GM12878 (cell line): ENCODE measurements around the gene SLC26A1. TPM values are rescaled to one million over a fixed set of nuclear protein-coding genes. Genes with fewer than 3 reads are reported as not detected.

ENCODE experiments used
- ATAC-seq: fragments of 200-7000 bp; cut with Tn5 transposase; 3 replicates; pipeline ENCODE4 v1.9.1; 2020; ENCODE audit warnings: mild to moderate bottlenecking, moderate library complexity
- BruUV-seq: library from RNA; stranded (reverse); fragments of 400-500 nt; replicated peaks from 2 replicates; lab custom pipeline; 2021; lab: Mats Ljungman, UMichigan
- CTCF ChIA-PET: fragments of 300-600 bp; sonication (Branson Sonifier 250); formaldehyde crosslinking; extraction: SDS; loops from one replicate; lab custom pipeline; 2021; ENCODE audit warnings: inconsistent platforms; lab: Yijun Ruan, JAX
- POLR2A ChIA-PET: fragments of 350-600 bp; formaldehyde crosslinking; extraction: SDS; loops from one replicate; lab custom pipeline; 2021; ENCODE audit warnings: inconsistent platforms; lab: Charles Lee
- RAD21 ChIA-PET: fragments of 300-600 bp; sonication (Branson Sonifier 250); formaldehyde crosslinking; loops from one replicate; lab custom pipeline; 2023; ENCODE audit warnings: antibody characterized with exemption; ENCODE audit not compliant: unreplicated experiment; lab: Charles Lee
- SMC1A ChIA-PET: fragments of 300-600 bp; sonication (Branson Sonifier 250); formaldehyde crosslinking; loops from one replicate; lab custom pipeline; 2023; ENCODE audit not compliant: unreplicated experiment, uncharacterized antibody; lab: Charles Lee
- DNase-seq: peaks from one replicate; pipeline ENCODE4 v3.0.0-alpha.2; 2011; ENCODE audit warnings: low read depth, low spot score
- FAIRE-seq: peaks from 3 replicates; lab custom pipeline; 2011; peaks lifted over from hg19 to GRCh38; lab: Jason Lieb, UNC
- H2AFZ ChIP-seq: 2 replicates; pipeline ENCODE4 v1.6.0; 2011; ENCODE audit warnings: low read depth, low read length, control low read depth; ENCODE audit not compliant: control insufficient read depth
- H3K27ac ChIP-seq: 2 replicates; pipeline ENCODE4 v1.5.1; 2011; ENCODE audit warnings: control low read depth; ENCODE audit not compliant: control insufficient read depth, insufficient read depth
- H3K27me3 ChIP-seq, 2 experiments: replicated peaks in 1 of 2; 2 replicates each; pipeline versions ENCODE4 v1.6.0 to v1.6.1; 2011; ENCODE audit warnings: low read length in 1 of 2; ENCODE audit not compliant: control insufficient read depth in 2 of 2, insufficient read depth in 2 of 2
- H3K36me3 ChIP-seq, 2 experiments: 2 replicates each; pipeline ENCODE4 v1.5.1; 2011; ENCODE audit warnings: low read length in 1 of 2; ENCODE audit not compliant: control insufficient read depth in 2 of 2, insufficient read depth in 2 of 2
- H3K4me1 ChIP-seq: 2 replicates; pipeline ENCODE4 v1.6.1; 2011; ENCODE audit warnings: mild to moderate bottlenecking, low read length, moderate library complexity, mixed read lengths; ENCODE audit not compliant: control insufficient read depth, insufficient read depth
- H3K4me2 ChIP-seq: 2 replicates; pipeline ENCODE4 v1.6.0; 2011; ENCODE audit warnings: control low read depth; ENCODE audit not compliant: control insufficient read depth, insufficient read depth
- H3K4me3 ChIP-seq: fragments of 200-600 bp; sonication (generic); 2 replicates; pipeline ENCODE4 v1.5.1; 2016
- H3K79me2 ChIP-seq: 2 replicates; pipeline ENCODE4 v1.6.0; 2011; ENCODE audit warnings: low read length; ENCODE audit not compliant: control insufficient read depth, insufficient read depth
- H3K9ac ChIP-seq: 2 replicates; pipeline ENCODE4 v1.8.0; 2011; ENCODE audit warnings: low read length, control low read depth, mixed read lengths; ENCODE audit not compliant: control insufficient read depth, insufficient read depth
- H3K9me3 ChIP-seq: replicated peaks from 3 replicates; pipeline ENCODE4 v1.5.1; 2011; ENCODE audit warnings: mild to moderate bottlenecking, low read length; ENCODE audit not compliant: control insufficient read depth, insufficient read depth
- H4K20me1 ChIP-seq: 2 replicates; pipeline ENCODE4 v1.6.0; 2011; ENCODE audit not compliant: control insufficient read depth, insufficient read depth
- MYC ChIP-seq: IDR thresholded peaks from 2 replicates; pipeline ENCODE4 v1.6.1; 2011; ENCODE audit warnings: mild to moderate bottlenecking, low read length, moderate library complexity, inconsistent platforms; ENCODE audit not compliant: insufficient read depth, insufficient replicate concordance, insufficient read length, severe bottlenecking
- WGBS: methylation state at CpG from one replicate; pipeline ENCODE4 v1.1.6; 2016; ENCODE audit warnings: low lambda C conversion rate; ENCODE audit not compliant: insufficient replicate concordance, insufficient coverage; ENCODE audit errors: missing lambda C conversion rate; 5-methylcytosine and 5-hydroxymethylcytosine counted together
- in situ Hi-C: fragments of 300-500 bp; cut with MboI; formaldehyde crosslinking; loops from 9 replicates; pipeline ENCODE4 v1.14.3; 2018; ENCODE audit warnings: mixed read lengths
- intact Hi-C: fragments of 100-400 bp; cut with micrococcal nuclease; formaldehyde crosslinking; loops from one replicate; pipeline ENCODE4 v1.14.2; 2022; ENCODE audit not compliant: unreplicated experiment
- polyA plus RNA-seq, 11 experiments: library from polyadenylated mRNA; depleted of rRNA in 4 of 11; unstranded in 6 of 11; stranded (reverse) in 5 of 11; fragments of >200 nt; fragmentation: Nextera tagmentation in 4 of 11; fragmentation: Illumina TruSeq in 1 of 11; extraction: Ambion mirVana in 4 of 11; extraction: Trizol in 1 of 11; gene quantifications; 1 replicate in 1 of 11; 2 replicates in 10 of 11; pipeline versions ENCODE4 v1.2.1 to v1.2.3, GENCODE V29; 2011 to 2016; ENCODE audit warnings: inconsistent platforms in 2 of 11, missing spikeins in 2 of 11, low read depth in 1 of 11
- total RNA-seq, 4 experiments: library from RNA; depleted of rRNA in 3 of 4; stranded (reverse); fragments of >200 nt in 3 of 4; fragmentation: Illumina TruSeq in 1 of 4; extraction: Trizol in 1 of 4; gene quantifications; 2 replicates each; pipeline versions ENCODE4 v1.2.1 to v1.2.3, GENCODE V29; 2013 to 2021
- TF ChIP-seq, protein P1 (sequence below): IDR thresholded peaks from 2 replicates; pipeline ENCODE4 v1.6.1; 2012; ENCODE audit warnings: low read depth, low read length, improper control_type of control experiment
- TF ChIP-seq, protein P2 (sequence below), 3 experiments: IDR thresholded peaks in 2 of 3; conservative IDR thresholded peaks in 1 of 3; 2 replicates each; pipeline ENCODE4 v1.5.1; 2011; ENCODE audit warnings: low read depth in 3 of 3, low read length in 3 of 3, mild to moderate bottlenecking in 3 of 3, control low read depth in 2 of 3, moderate library complexity in 2 of 3, inconsistent platforms in 1 of 3, mixed read lengths in 1 of 3; ENCODE audit not compliant: control insufficient read depth in 2 of 3, insufficient read depth in 1 of 3; ENCODE audit errors: extremely low read depth in 1 of 3
- TF ChIP-seq, protein P3 (sequence below): fragments of 450-650 bp; IDR thresholded peaks from 2 replicates; pipeline ENCODE4 v1.6.1; 2016; ENCODE audit warnings: mild to moderate bottlenecking, moderate library complexity, borderline replicate concordance

The SLC26A1 gene
- total and polyA plus RNA-seq, 10 of the 15 experiments (the other 5 are each of a cell fraction or from before 2014, with no cell fraction given), result 0.05 to 0.96 (median 0.28) TPM; not detected in 5

DNA sequence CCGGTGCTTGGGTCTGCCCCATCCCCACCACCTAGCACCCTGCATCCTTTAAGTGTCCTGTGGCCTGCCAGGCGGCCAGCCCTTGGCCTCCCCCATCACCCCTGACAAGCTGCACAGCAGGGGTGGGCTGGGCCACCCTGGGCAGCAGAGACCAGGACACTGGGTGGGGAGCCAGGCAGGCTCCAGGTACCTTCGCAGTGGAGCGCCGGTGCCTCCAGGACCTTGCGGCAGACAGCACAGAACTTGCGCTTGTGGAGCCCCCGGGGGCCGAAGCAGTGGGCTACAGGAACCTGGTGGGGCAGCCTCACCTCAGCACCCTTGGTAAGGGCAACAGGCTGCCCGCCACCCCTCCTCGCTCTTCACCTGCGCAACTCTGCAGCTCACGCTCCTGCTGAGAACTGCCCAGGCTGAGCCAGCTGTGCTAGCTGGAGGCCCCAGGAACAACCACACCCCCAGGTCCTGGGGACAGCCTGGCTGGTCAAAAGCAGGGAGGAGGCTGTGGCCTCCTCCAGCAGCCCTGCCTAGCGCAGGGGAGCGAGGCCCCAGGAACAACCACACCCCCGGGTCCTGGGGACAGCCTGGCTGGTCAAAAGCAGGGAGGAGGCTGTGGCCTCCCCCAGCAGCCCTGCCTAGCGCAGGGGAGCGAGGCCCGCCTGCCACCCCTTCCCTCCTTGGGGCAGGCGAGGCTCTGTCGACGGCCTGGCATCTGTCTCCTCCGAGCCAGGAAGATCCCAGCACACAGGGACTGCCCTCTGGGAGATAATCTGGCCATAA is 24.4 kb downstream of the SLC26A1 start:
- H3K27ac ChIP-seq, result no peak overlapping the region
- no TSS peak for BruUV-seq
- DNase-seq, result no peak
- H3K4me1 ChIP-seq, result peaks cover 5% of the 10 kb centered on the region; the same call in 1 of the 2 replicates
- no peaks in the 10 kb centered on the region for H3K36me3 ChIP-seq
- TF ChIP-seq, protein P1, sequence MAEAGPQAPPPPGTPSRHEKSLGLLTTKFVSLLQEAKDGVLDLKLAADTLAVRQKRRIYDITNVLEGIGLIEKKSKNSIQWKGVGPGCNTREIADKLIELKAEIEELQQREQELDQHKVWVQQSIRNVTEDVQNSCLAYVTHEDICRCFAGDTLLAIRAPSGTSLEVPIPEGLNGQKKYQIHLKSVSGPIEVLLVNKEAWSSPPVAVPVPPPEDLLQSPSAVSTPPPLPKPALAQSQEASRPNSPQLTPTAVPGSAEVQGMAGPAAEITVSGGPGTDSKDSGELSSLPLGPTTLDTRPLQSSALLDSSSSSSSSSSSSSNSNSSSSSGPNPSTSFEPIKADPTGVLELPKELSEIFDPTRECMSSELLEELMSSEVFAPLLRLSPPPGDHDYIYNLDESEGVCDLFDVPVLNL, result no peak
- TF ChIP-seq, protein P2, sequence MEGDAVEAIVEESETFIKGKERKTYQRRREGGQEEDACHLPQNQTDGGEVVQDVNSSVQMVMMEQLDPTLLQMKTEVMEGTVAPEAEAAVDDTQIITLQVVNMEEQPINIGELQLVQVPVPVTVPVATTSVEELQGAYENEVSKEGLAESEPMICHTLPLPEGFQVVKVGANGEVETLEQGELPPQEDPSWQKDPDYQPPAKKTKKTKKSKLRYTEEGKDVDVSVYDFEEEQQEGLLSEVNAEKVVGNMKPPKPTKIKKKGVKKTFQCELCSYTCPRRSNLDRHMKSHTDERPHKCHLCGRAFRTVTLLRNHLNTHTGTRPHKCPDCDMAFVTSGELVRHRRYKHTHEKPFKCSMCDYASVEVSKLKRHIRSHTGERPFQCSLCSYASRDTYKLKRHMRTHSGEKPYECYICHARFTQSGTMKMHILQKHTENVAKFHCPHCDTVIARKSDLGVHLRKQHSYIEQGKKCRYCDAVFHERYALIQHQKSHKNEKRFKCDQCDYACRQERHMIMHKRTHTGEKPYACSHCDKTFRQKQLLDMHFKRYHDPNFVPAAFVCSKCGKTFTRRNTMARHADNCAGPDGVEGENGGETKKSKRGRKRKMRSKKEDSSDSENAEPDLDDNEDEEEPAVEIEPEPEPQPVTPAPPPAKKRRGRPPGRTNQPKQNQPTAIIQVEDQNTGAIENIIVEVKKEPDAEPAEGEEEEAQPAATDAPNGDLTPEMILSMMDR (IDR thresholded peaks at IDR 0.05 in 2 of 3, conservative IDR thresholded peaks at IDR 0.05 in 1 of 3; ENCODE audit: control insufficient read depth in 2 of 3, extremely low read depth in 1 of 3, insufficient read depth in 1 of 3, low read depth in 3 of 3, low read length in 3 of 3), result no peak
- TF ChIP-seq, protein P3, sequence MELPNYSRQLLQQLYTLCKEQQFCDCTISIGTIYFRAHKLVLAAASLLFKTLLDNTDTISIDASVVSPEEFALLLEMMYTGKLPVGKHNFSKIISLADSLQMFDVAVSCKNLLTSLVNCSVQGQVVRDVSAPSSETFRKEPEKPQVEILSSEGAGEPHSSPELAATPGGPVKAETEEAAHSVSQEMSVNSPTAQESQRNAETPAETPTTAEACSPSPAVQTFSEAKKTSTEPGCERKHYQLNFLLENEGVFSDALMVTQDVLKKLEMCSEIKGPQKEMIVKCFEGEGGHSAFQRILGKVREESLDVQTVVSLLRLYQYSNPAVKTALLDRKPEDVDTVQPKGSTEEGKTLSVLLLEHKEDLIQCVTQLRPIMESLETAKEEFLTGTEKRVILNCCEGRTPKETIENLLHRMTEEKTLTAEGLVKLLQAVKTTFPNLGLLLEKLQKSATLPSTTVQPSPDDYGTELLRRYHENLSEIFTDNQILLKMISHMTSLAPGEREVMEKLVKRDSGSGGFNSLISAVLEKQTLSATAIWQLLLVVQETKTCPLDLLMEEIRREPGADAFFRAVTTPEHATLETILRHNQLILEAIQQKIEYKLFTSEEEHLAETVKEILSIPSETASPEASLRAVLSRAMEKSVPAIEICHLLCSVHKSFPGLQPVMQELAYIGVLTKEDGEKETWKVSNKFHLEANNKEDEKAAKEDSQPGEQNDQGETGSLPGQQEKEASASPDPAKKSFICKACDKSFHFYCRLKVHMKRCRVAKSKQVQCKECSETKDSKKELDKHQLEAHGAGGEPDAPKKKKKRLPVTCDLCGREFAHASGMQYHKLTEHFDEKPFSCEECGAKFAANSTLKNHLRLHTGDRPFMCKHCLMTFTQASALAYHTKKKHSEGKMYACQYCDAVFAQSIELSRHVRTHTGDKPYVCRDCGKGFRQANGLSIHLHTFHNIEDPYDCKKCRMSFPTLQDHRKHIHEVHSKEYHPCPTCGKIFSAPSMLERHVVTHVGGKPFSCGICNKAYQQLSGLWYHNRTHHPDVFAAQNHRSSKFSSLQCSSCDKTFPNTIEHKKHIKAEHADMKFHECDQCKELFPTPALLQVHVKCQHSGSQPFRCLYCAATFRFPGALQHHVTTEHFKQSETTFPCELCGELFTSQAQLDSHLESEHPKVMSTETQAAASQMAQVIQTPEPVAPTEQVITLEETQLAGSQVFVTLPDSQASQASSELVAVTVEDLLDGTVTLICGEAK, result no peak
- no peak for TF ChIP-seq MYC
- no peaks in the 10 kb centered on the region for H3K79me2 ChIP-seq
- ChIA-PET CTCF (no interaction called here), POLR2A (no interaction called here), RAD21 (no interaction called here), SMC1A (no interaction called here)
- no peaks in the 10 kb centered on the region for H3K9me3 ChIP-seq
- H3K4me3 ChIP-seq, result no peak overlapping the region
- intact Hi-C loops (no loop called here), in situ Hi-C loops (no loop called here)
- H3K27me3 ChIP-seq, result no peaks in the 10 kb centered on the region
- no peak for ATAC-seq
- no peak overlapping the region for H3K4me2 ChIP-seq
- WGBS, result 87% methylated on average over 22 of the region's 23 CpGs
- H4K20me1 ChIP-seq, result no peaks in the 10 kb centered on the region
- no peak overlapping the region for H2AFZ ChIP-seq
- no peak for FAIRE-seq
- H3K9ac ChIP-seq, result no peak overlapping the region
